Pancreas (tissue), 10 donors: Measurements from ENCODE around the gene TWF2. TPM values are rescaled to one million over a fixed set of nuclear protein-coding genes. Genes with fewer than 3 reads are reported as not detected.

Source experiments
- ATAC-seq, 4 donors: fragments of 200-7000 bp; cut with Tn5 transposase; one replicate each; pipeline versions ENCODE4 v1.8.0 to v1.9.1; 2020; ENCODE audit warnings: mild to moderate bottlenecking in 4 of 4, moderate library complexity in 4 of 4
- DNase-seq, 6 donors: peaks; one replicate each; pipeline ENCODE4 v3.0.0-alpha.2; 2020
- FAIRE-seq: peaks from 2 replicates; lab custom pipeline; 2012; peaks lifted over from hg19 to GRCh38; lab: Jason Lieb, UNC
- H3K27ac ChIP-seq, 4 donors: fragments of 200-600 bp; sonication (generic); 1 replicate in 3 of 4; 2 replicates in 1 of 4; pipeline versions ENCODE4 v1.5.0 to v1.8.0; 2020
- H3K27me3 ChIP-seq, 4 donors: fragments of 200-600 bp; one replicate each; pipeline ENCODE4 v1.8.0; 2021
- H3K36me3 ChIP-seq, 3 donors: fragments of 200-600 bp; sonication (generic) in 1 of 3; one replicate each; pipeline versions ENCODE4 v1.5.0 to v1.8.0; 2020 to 2021
- H3K4me1 ChIP-seq, 3 donors: fragments of 200-600 bp; one replicate each; pipeline ENCODE4 v1.8.0; 2021
- H3K4me3 ChIP-seq, 4 donors: fragments of 200-600 bp; sonication (generic) in 2 of 4; one replicate each; pipeline versions ENCODE4 v1.5.0 to v1.8.0; 2020 to 2021
- H3K9me3 ChIP-seq, 4 donors: fragments of 200-600 bp; one replicate each; pipeline ENCODE4 v1.8.0; 2021
- CTCF ChIP-seq, 4 donors: fragments of 200-600 bp; sonication (generic) in 3 of 4; IDR thresholded peaks; one replicate each; pipeline versions ENCODE4 v1.5.0 to v1.8.0; 2021; ENCODE audit warnings: antibody characterized with exemption in 4 of 4
- WGBS, 2 donors: extraction: QIAGEN DNeasy Blood & Tissue Kit; methylation state at CpG; one replicate each; pipeline ENCODE4 v1.1.7; 2013; 5-methylcytosine and 5-hydroxymethylcytosine counted together
- intact Hi-C, 3 donors: fragments of 100-400 bp; cut with DNase I; formaldehyde crosslinking; loops; one replicate each; pipeline versions ENCODE4 v1.11.1 to v1.14.2; 2022
- polyA plus RNA-seq, 2 donors: library from polyadenylated mRNA; stranded (reverse); fragments of 200-250 nt; gene quantifications; one replicate each; pipeline ENCODE4 v1.2.3, GENCODE V29; 2013
- total RNA-seq, 6 donors: library from RNA; stranded (reverse); fragmentation: NEBNext Ultra II Directional in 4 of 6; extraction: Animal tissue kit (Norgen Biotek cat#: 25700) in 4 of 6; gene quantifications; one replicate each; pipeline versions ENCODE4 v1.2.1 to v1.2.4, GENCODE V29; 2021 to 2023
- donor health status: healthy with polysubstance abuse.
- donor health status: DM: no; HTN: no; CAD: no; lungs with moderate emphysema.
- donor health status: DM: no; HTN: no; CAD: no.
- donor health status: control.
- donor health status: control.
- donor health status: Bipolar disorder and iron deficiency.
- donor health status: DM: yes; HTN: yes; CAD: no.
- donor health status: DM: no; HTN: no; CAD: no.
- donor health status: DM: no; HTN: no; CAD: no.
- donor health status: DM: yes; HTN: yes; CAD: no.

Gene TWF2
- total and polyA plus RNA-seq, 8 donors, result 8.9 to 26.8 (median 12.3) TPM

- no peak for TF ChIP-seq CTCF (IDR thresholded peaks at IDR 0.05)
- 74 to 80% methylated on average over 6 of the region's 6 CpGs for WGBS, 2 donors
- no peaks in the 10 kb centered on the region for H3K36me3 ChIP-seq
- intact Hi-C loops, result no loop called here
- H3K27ac ChIP-seq, result peak overlapping the region; percentile 62 to 89 (median 76)
- no peaks in the 10 kb centered on the region for H3K9me3 ChIP-seq
- DNase-seq, result no peak
- no peaks in the 10 kb centered on the region for H3K27me3 ChIP-seq
- ATAC-seq, result no peak
- no peak for FAIRE-seq
- H3K4me3 ChIP-seq, result peak overlapping the region in 1 of 4 donors; percentile 97
- H3K4me1 ChIP-seq, result peaks cover 11 to 26% (median 25%) of the 10 kb centered on the region in 3 donors
Observed at GRCh38 chr3:52237006-52237656, 1.8 kb downstream of the TWF2 start.

- Histone ChIP-seq H3K27me3 (no peaks in the 10 kb centered on the region), H3K4me3 (no peak overlapping the region), H3K36me3 (no peaks in the 10 kb centered on the region), H3K27ac (peak overlapping the region in 3 of 4 donors; percentile 62 to 89 (median 82)), H3K9me3 (no peaks in the 10 kb centered on the region), H3K4me1 (peaks cover 11 to 26% (median 25%) of the 10 kb centered on the region in 3 donors)
- intact Hi-C loops, result no loop called here
- no peak for TF ChIP-seq CTCF (IDR thresholded peaks at IDR 0.05)
- ATAC-seq (no peak), FAIRE-seq (no peak), DNase-seq (peak in 1 of 6 donors; percentile 22)
- 54 to 61% methylated on average over 5 of the region's 5 CpGs for WGBS, 2 donors
Observed at GRCh38 chr3:52236424-52236886, 2.5 kb downstream of the TWF2 start.

GRCh38 chr3:52234516-52235447 is 4.2 kb downstream of the TWF2 start:
- DNase-seq (peak in 1 of 6 donors; percentile 37), ATAC-seq (no peak), FAIRE-seq (no peak)
- Histone ChIP-seq H3K27me3 (no peaks in the 10 kb centered on the region), H3K4me3 (no peak overlapping the region), H3K4me1 (peaks cover 11 to 25% (median 24%) of the 10 kb centered on the region in 3 donors), H3K36me3 (peaks cover 0 to 14% (median 1%) of the 10 kb centered on the region in 3 donors), H3K9me3 (no peaks in the 10 kb centered on the region), H3K27ac (no peak overlapping the region)
- 87 to 90% methylated on average over 15 of the region's 15 CpGs for WGBS, 2 donors
- no peak for TF ChIP-seq CTCF (IDR thresholded peaks at IDR 0.05)
- intact Hi-C loops, result loop anchor here in 1 of 3 donors (5.0 kb wide), 1 partner anchor 108 kb away; no protein-coding TSS in a partner anchor

- Histone ChIP-seq H3K36me3 (peaks cover 0 to 23% (median 5%) of the 10 kb centered on the region in 3 donors), H3K9me3 (no peaks in the 10 kb centered on the region), H3K4me3 (no peak overlapping the region), H3K27me3 (no peaks in the 10 kb centered on the region), H3K4me1 (peaks cover 11 to 25% (median 20%) of the 10 kb centered on the region in 3 donors), H3K27ac (no peak overlapping the region)
- intact Hi-C loops, result loop anchor here in 1 of 3 donors (5.0 kb wide), 1 partner anchor 108 kb away; no protein-coding TSS in a partner anchor
- TF ChIP-seq CTCF (IDR thresholded peaks at IDR 0.05), result no peak
- WGBS, 2 donors, result 71 to 77% methylated on average over 3 of the region's 3 CpGs
- ATAC-seq (no peak), FAIRE-seq (no peak), DNase-seq (no peak)
Observed at GRCh38 chr3:52233968-52234367, 5.0 kb downstream of the TWF2 start.
